NCI-H2227 (cell line): ENCODE data around the gene HOPX.
"Not testable (repeated sequence)": the region's sequence is repeated elsewhere in the genome, so short reads cannot be mapped to it uniquely, and the experiment has no call there.

Experiments
- DNase-seq: peaks from one replicate; lab custom pipeline; 2025; ENCODE audit not compliant: unreplicated experiment; lab: John Stamatoyannopoulos, UW

Gene HOPX

DNA sequence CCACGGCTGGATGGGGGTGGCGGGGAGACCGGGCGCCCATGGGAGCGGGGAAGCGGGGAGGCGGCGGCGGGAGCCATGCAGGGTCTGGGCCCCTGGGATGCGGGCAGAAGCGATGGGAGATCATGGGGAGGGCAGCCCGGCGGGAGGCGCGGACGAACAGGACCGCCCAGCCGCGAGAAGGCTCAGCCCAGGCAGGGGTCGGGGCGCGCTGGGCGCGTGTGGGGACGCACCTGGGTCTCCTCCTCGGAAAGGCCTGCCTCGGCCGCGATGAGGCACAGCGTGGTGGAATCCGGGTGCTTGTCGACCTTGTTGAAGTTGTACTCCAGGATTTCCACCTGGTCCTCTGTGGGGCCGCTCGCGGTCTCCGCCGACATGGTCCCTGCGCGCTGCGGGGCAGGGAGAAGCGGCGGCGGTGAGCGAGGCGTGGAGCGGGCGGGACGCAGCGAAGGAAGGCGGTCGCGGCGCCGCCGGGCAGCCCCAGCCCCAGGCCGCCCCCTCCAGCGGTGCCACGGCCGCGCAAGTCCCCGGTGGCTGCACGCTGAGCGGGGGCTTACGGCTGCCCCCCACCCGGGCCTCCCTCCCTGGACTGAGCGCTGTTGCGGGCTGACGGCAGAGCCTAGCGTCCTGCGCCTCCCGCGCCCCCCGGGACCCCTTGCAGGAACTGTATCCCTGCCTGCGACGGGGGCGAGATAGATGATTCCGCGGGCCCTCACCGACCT is 25.3 kb downstream of the HOPX start:
- peak; percentile 2 for DNase-seq

DNA sequence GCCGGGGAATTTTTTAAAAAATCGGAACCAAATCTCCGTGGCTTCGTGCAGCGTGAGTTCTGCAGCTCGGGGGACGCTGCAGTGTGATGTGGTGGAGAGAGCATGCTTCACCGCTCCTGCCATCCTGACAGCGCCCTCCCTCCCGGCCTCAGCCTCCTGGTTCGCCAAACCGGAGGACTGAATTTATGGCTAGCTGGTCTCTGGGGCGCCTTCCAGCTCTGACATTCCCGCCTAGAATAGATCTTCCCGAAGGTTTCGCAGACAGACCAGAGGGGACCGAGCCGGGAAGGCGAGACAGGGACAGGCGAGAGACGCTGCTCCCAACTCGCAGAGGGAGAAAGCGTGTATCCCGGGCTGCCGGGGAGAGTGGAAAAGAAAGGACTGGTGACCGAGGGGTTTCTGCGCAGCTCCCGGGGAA is 25.9 kb downstream of the HOPX start:
- peak; percentile 3 for DNase-seq

DNA sequence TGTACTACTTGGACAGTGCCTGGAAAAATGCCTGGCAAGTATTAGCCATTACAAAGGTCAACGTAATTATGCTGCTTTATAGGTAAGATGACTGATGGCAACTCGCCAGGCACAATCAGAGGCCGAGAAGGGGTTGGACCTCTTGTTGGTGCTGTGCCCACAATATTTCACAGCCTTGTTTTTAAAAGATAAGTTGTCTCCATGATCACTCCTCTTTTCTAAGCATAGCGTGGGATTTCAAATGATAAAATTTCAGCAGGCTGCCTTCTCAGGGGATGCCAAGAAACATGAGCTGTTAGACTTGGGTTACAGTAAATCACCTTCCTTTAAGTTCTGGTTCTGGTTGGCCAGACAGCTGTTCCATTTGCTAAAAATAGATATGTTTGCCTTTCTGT is 26.9 kb downstream of the HOPX start:
- DNase-seq = no peak

- no peak for DNase-seq
Measured at GRCh38 chr4:56653461-56654237, 27.4 kb downstream of the HOPX start.

GRCh38 chr4:56652196-56652595 is 28.9 kb downstream of the HOPX start:
- no peak for DNase-seq

DNA sequence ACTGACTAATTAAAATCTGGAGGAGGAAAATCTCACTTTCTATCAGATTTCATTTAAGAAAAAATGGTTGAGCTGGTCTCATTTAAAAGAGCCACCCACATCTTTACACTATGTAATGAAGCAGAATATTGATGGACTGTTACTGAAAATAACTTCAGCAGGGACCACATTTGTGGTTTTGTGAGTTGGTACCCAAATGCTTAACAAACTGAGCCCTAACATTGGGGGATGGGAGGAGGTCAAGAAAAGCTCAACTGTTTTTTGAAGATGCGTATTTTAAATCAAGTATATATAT is 30.1 kb downstream of the HOPX start:
- no peak for DNase-seq

- no peak for DNase-seq
Measured at GRCh38 chr4:56650262-56651055, 30.6 kb downstream of the HOPX start.

GRCh38 chr4:56649445-56650261 is 31.4 kb downstream of the HOPX start:
- no peak for DNase-seq

DNA sequence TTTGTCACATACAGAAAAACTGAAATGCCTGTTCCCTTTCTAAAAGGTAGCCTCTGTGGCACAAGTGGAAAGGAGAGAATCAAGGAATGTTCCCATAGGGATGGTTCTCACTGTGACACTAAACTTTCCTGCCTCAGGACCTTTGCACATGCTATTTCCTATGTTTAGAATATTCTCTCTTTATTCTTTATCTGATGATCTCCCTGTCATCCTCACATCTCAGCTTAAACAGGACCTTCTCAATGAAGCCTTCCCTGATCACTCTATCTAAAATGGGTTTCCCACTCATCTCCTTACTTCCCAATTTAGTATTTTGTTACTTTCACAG is 32.3 kb downstream of the HOPX start:
- no peak for DNase-seq

DNA sequence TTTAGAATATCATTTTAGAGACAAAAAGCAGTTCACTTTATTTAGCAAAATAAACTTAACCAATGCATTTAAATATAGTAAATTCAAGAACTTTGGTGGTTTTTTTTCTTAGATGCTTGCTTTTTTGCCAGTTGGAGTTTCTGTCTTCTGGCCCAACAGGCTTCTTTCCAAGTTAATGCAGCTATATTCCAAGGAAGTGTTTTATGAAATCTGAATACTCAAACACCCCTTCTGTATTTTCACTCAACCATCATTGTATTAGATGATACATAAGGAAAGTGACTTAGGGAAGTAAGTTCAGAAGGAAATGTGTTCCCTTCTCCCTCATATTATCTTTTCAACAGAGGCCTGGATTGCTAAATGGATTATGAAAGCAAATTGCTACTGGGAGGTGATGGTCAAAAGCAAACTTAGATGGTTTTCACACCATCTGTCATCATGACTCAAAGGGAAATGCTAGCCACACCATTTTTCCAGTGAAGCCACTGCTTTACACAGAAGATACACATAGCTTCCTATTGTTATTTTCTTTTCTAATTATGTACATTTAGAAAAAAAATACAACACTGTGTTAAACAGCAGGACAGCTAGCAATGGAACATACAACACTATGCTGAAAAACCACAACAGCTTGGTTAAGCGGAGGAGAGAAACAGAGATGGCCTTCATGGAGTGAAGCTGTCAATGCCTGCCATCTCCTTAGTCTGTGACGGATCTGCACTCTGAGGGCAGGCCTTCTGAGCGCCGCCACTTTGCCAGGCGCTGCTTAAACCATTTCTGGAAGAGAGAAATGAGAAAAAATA is 32.9 kb downstream of the HOPX start:
- no peak for DNase-seq

GRCh38 chr4:56646341-56646740 is 34.8 kb downstream of the HOPX start:
- no peak for DNase-seq

- no peak for DNase-seq
Measured at GRCh38 chr4:56643596-56643995, 37.5 kb downstream of the HOPX start.

DNA sequence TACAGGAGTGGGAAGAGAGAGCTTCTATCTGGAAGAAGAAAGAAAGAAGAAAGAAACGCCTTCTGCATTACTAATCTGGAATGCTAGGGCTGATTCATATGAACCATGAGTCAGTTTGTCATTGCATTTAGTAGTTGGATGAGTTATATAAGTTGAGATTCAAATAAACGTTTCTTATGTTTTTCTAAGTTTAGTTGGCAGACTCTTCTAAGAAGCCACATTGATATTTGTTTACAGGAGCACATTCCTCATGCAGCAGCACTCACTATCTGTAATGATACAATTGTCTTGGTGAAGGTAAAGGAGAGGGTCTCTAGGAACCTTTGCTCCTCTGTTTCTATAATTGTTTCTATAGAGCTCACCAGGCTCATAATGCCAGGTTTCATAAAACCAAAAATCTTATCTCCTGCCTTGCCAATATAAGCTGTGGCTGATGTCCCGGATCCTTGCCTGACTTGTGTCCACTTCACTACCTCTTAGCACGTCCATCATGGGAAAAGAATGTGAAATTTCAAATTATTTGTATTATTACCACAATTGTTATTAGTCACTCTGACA is 39.5 kb downstream of the HOPX start:
- no peak for DNase-seq

DNA sequence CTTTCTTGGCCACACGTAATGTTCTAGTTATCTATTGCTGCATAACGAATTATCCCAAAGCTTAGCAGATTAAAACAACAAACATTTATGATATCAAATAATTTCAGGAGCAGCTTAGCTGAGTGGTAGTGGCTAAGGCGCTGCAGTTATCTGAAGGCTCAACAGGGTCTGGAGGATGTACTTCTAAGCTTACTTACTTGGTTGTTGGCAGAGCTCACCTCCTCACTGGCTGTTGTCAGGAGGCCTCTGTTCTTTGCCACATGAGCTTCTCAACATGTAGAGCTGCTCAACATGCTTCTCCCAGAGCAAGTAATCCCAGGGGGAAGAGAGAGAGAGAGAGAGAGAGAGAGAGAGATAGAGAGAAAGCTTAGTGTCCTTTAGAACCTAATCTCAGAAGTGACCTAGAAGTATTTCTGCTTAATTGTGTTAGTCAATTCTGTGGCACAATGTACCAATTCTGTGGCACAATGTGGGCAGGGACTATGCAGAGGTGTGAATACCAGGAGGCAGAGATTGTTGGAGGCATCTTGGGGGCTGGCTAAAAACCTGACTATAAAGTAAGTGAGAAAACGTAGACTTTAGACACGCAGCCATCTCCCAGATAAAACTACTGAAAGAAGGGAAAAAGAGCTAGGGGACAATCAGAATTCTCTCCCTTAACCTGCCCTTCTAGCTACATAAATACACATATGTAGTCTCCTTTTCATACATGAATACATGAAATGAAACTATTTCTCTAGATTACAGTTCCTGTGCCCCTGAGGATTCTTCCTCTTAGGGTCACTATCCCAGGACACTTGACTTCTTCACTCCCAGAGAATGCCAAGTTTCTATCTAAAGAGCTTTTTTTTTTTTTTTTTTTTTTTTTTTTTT is 40.2 kb downstream of the HOPX start:
- no peak for DNase-seq

- no peak for DNase-seq
Measured at GRCh38 chr4:56637791-56638190, 43.3 kb downstream of the HOPX start.

GRCh38 chr4:56637154-56637553 is 43.9 kb downstream of the HOPX start:
- no peak for DNase-seq

DNA sequence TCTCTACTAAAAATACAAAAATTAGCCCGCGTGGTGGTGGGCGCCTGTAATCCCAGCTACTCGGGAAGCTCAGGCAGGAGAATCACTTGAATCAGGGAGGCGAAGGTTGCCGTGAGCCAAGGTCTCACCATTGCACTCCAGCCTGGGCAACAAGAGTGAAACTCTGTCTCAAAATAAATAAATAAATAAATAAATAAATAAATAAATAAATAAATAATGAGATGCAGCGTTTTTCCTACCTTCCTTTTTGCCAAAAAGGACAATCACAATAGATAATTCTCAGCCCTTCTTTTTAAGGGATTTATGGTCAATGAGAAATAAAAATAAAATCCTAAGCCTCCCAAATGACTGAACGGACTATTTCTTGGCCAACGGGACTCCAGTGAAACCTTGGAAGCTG is 46.1 kb downstream of the HOPX start:
- not testable (repeated sequence) for DNase-seq

GRCh38 chr4:56633486-56633885 is 47.6 kb downstream of the HOPX start:
- DNase-seq = no peak
